GM20000 (cell line): ENCODE measurements around the gene EAPP.
"Not testable (repeated sequence)": the region's sequence is repeated elsewhere in the genome, so short reads cannot be mapped to it uniquely, and the experiment has no call there.

Source experiments
- DNase-seq: peaks from one replicate; pipeline ENCODE4 v3.0.0; 2012; ENCODE audit warnings: low spot score
- CTCF ChIP-seq: IDR thresholded peaks from 2 replicates; pipeline ENCODE4 v1.5.1; 2012; ENCODE audit warnings: mild to moderate bottlenecking, control low read depth; ENCODE audit errors: extremely low read depth, missing control alignments

Gene EAPP

DNA sequence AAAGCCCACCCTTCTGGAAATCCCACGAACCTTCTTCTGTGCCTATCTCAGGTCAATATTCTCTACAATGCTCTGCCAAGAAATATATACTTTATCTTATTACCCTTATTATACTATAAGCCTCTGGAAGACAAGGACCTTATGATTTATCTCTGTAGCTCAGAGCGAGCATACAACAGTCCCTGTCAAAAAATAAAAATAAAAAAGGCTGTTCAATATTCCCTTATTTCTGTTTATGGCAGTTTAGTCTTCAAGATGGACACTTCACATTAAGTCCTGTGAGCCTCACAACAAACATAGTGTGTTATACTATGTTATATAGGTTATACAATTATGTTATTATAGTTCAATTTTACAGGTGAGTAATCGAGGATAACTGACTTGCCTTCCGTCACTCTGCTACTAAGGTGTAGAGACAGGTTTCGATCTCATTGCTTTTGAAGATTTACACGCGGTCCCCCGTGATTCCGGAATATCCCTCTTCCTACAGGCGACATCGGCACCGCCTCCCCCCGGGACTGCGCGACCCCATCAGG, 562 bp downstream of the EAPP start:
- no peak for TF ChIP-seq CTCF
- DNase-seq = no peak

DNA sequence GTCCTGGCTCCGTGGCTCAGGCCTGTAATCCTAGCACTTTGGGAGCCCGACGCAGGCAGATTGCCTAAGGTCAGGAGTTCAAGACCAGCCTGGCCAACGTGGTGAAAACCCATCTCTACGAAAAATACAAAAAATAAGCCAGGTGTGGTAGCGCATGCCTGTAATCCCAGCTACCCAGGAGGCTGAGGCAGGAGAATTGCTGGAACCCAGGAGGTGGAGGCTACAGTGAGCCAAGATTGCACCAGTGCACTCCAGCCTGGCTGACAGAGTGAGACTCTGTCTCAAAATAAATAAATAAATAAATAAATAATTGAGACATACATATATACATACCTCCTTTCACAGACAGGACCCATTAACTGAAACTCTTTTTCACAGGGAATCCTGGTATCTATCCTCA, 1.4 kb downstream of the EAPP start:
- not testable (repeated sequence) for DNase-seq

DNA sequence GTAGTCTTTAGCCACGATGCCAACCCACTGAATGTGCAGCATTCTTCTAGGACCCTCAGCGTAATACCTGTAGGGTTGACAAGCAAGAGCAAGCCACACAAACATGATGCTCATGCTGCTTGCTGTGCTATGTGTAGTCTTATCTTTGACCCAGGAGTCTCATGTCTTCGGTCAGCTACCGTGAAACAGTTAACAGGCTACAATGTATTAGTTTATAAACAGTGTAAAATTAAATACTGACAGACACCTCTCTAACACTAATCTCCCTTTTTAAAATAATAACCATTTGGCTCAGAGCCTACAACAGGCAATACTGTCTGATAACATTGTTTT, 1.9 kb downstream of the EAPP start:
- no peak for TF ChIP-seq CTCF
- no peak for DNase-seq

DNA sequence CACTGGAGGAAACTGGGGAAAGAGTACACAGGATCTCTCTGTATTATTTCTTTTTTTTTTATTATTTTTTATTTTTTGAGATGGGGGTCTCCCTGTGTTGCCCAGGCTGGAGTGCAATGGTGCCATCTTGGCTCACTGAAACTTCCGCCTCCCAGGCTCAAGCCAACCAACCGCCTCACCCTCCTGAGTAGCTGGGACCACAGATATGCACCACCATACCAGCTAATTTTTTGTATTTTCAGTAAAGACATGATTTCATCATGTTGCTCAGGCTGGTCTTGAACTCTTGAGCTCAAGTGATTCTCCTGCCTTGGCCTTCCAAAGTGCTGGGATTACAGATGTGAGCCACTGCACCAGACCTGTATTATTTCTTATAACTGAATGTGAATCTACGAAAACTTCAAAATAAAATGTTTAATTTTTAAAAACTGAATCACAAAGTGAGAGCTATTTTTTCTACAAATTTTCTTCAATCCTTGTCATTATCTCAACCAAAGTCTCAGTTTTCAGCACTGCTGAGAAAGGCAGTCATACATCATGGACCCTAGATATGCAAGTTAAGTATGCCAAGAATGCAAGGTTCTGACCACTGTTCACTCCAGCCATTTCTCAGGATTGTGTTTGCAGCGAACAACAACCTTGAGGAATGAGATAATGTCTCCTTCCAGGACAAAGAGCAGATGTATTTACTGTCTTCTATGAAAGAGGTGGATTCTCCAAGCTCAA, 2.4 kb downstream of the EAPP start:
- no peak for TF ChIP-seq CTCF
- DNase-seq = no peak

DNA sequence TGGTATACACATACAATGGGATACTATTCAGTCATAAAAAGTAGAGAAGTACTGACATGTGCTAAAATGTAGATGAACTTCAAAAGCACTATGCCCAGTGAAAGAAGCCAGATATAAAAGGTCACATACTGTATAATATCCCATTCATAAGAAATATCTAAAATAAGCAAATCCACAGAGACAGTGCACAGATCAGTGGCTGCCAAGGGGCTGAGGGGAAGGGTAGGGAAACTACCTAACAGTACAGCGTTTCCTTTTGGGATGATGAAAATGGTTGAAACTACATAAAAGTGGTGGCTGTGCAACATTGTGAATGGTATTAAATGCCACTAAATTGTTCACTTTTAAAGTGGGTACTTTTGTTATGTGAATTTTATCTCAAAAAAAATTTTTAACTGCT, 11.9 kb downstream of the EAPP start:
- DNase-seq = no peak
- no peak for TF ChIP-seq CTCF

DNA sequence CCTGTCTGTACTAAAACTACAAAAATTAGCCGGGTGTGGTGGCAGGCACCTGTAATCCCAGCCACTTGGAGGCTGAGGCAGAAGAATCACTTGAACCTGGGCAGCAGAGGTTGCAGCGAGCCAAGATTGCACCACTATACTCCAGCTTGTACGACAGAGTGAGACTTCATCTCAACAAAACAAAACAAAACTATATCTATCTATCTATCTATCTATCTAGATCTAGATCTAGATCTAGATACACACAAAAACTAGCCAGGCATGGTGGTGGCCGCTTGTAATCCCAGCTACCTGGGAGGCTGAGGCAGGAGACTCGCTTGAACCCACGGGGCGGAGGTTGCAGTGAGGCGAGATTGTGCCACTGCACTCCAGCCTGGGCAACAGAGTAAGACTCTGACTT, 15.3 kb downstream of the EAPP start:
- not testable (repeated sequence) for DNase-seq

DNA sequence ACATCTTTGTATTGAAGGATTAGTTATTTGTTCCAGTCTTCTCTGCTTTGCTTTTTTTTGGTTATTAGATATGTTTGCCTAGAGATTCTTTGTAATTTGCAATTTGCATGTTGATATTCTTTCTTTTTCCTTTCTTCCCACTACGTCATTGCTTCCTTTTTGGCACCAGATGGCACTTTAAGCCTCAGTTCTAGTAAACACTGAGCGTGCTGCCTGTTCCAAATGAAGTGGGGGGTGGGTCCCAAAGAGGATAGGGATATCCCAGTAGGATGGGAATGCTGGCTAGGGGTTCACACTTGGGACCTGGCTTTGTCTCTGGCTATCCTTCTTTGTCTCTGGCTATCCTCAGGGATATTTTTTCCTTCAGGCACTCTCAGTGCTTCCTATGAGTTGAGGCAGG, 17.0 kb downstream of the EAPP start:
- DNase-seq = no peak
- no peak for TF ChIP-seq CTCF

GRCh38 chr14:34521071-34521470, 18.4 kb downstream of the EAPP start:
- not testable (repeated sequence) for DNase-seq

DNA sequence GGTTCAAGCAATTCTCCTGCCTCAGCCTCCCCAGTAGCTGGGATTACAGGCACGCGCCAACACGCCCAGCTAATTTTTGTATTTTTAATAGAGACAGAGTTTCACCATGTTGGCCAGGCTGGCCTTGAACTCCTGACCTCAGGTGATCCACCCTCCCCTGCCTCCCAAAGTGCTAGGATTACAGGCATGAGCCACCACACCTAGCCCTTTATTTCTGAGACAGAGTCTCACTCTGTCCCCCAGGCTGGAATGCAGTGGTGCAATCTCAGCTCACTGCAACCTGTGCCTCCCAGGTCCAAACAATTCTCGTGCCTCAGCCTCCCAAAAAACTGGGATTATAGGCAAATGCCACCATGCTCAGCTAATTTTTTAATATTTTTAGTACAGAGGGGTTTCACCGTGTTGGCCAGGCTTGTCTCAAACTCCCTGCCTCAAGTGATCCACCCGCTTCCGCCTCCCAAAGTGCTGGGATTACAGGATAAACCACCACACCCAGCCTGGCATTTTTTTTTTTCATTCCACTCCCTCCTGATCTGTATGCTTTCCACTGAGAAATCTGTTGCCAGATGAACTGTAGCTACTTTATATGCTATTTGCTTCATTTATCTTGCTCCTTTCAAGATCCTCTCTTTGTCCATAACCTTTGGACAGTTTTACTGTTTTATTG, 19.1 kb downstream of the EAPP start:
- DNase-seq = not testable (repeated sequence)
